D721Med (cell line): ENCODE results near the gene REEP3.
A peak's percentile ranks its signal among the peaks of the same experiment; 100 is the strongest.

Experiments used
- DNase-seq: peaks from one replicate; pipeline ENCODE4 v3.0.0; 2011; ENCODE audit warnings: low spot score; ENCODE audit not compliant: insufficient read length
- FAIRE-seq: peaks from 2 replicates; lab custom pipeline; 2011; peaks lifted over from hg19 to GRCh38; lab: Jason Lieb, UNC
- CTCF ChIP-seq: IDR thresholded peaks from 2 replicates; pipeline ENCODE4 v1.5.1; 2012; ENCODE audit warnings: mild to moderate bottlenecking, control low read depth; ENCODE audit not compliant: insufficient read depth; ENCODE audit errors: missing control alignments

Gene REEP3

GRCh38 chr10:63630931-63631680 lies 109.9 kb downstream of the REEP3 start:
- TF ChIP-seq CTCF = no peak
- DNase-seq = no peak
- FAIRE-seq = no peak

GRCh38 chr10:63631991-63632390 lies 110.8 kb downstream of the REEP3 start:
- DNase-seq = no peak
- TF ChIP-seq CTCF = no peak
- FAIRE-seq = no peak

- TF ChIP-seq CTCF = peak; percentile 40
- DNase-seq (no peak), FAIRE-seq (no peak)
Measured at GRCh38 chr10:63633677-63634487, 112.7 kb downstream of the REEP3 start.

- FAIRE-seq (no peak), DNase-seq (no peak)
- no peak for TF ChIP-seq CTCF
Measured at GRCh38 chr10:63634488-63635065, 113.4 kb downstream of the REEP3 start.

- no peak for TF ChIP-seq CTCF
- FAIRE-seq = no peak
- no peak for DNase-seq
Measured at GRCh38 chr10:63636812-63637211, 115.6 kb downstream of the REEP3 start.

- FAIRE-seq (no peak), DNase-seq (no peak)
- no peak for TF ChIP-seq CTCF
Measured at GRCh38 chr10:63637901-63638327, 116.7 kb downstream of the REEP3 start.
